GM10847 (cell line): ENCODE data around the gene NOS3.

Experiments
- POLR2A ChIP-seq: IDR thresholded peaks from 2 replicates; pipeline ENCODE4 v1.6.1; 2011; ENCODE audit not compliant: insufficient read length; ENCODE audit errors: extremely low read depth

The NOS3 gene

GRCh38 chr7:150990416-150991186, at the start of gene NOS3:
TSS of gene NOS3 (plus strand) at chr7:150991017. CDS start at chr7:150993804, 2,787 bp downstream.
- no peak for TF ChIP-seq POLR2A

GRCh38 chr7:150941351-150942000, 49.3 kb upstream of the NOS3 start:
- no peak for TF ChIP-seq POLR2A

GRCh38 chr7:150942001-150942590, 48.7 kb upstream of the NOS3 start:
- TF ChIP-seq POLR2A: no peak

GRCh38 chr7:150942591-150943452, 48.0 kb upstream of the NOS3 start:
- TF ChIP-seq POLR2A: no peak

- TF ChIP-seq POLR2A: no peak
These were observed 47.4 kb upstream of the NOS3 start for GRCh38 chr7:150943453-150943814.

- TF ChIP-seq POLR2A: no peak
These were observed 46.5 kb upstream of the NOS3 start for GRCh38 chr7:150944066-150945042.

GRCh38 chr7:150945171-150945852, 45.5 kb upstream of the NOS3 start:
- TF ChIP-seq POLR2A: no peak

GRCh38 chr7:150945853-150946420, 44.9 kb upstream of the NOS3 start:
- TF ChIP-seq POLR2A: no peak

- no peak for TF ChIP-seq POLR2A
These were observed 44.2 kb upstream of the NOS3 start for GRCh38 chr7:150946421-150947240.

GRCh38 chr7:150947241-150947745, 43.5 kb upstream of the NOS3 start:
- no peak for TF ChIP-seq POLR2A

GRCh38 chr7:150947761-150948651, 42.8 kb upstream of the NOS3 start:
- no peak for TF ChIP-seq POLR2A
